K562 (cell line): ENCODE measurements around the gene SRL. TPM values are rescaled to one million over a fixed set of nuclear protein-coding genes. Genes with fewer than 3 reads are reported as not detected.

Experiments
- CSDE1 ChIP-seq, 2 experiments: fragments of 450-650 bp; IDR thresholded peaks; 2 replicates each; pipeline ENCODE4 v1.6.1; 2016; ENCODE audit warnings: mild to moderate bottlenecking in 1 of 2
- CTBP1 ChIP-seq: fragments of 450-650 bp; IDR thresholded peaks from 2 replicates; pipeline ENCODE4 v1.6.1; 2016; ENCODE audit warnings: borderline replicate concordance
- E2F1 ChIP-seq: sonication (generic); formaldehyde crosslinking; IDR thresholded peaks from 2 replicates; pipeline ENCODE4 v1.8.1; 2023; ENCODE audit warnings: mild to moderate bottlenecking, missing genetic modification reagents, moderate library complexity
- GATAD2B ChIP-seq: fragments of 450-650 bp; IDR thresholded peaks from 2 replicates; pipeline ENCODE4 v1.6.1; 2017; ENCODE audit warnings: mild to moderate bottlenecking, borderline replicate concordance
- HCFC1 ChIP-seq: IDR thresholded peaks from 2 replicates; pipeline ENCODE4 v1.6.1; 2012; ENCODE audit warnings: low read depth, low read length, improper control_type of control experiment
- HNRNPH1 ChIP-seq: fragments of 200-400 bp; formaldehyde crosslinking; optimal IDR thresholded peaks from 2 replicates; pipeline ENCODE3; 2017; ENCODE audit warnings: low read depth, mild to moderate bottlenecking, low read length, moderate library complexity
- HNRNPL ChIP-seq: fragments of 200-400 bp; formaldehyde crosslinking; IDR thresholded peaks from 2 replicates; pipeline ENCODE4 v1.6.1; 2017; ENCODE audit warnings: low read depth, mild to moderate bottlenecking, low read length
- MBD1 ChIP-seq: fragments of 250-450 bp; sonication (Bioruptor Pico); IDR thresholded peaks from 2 replicates; pipeline ENCODE4 v1.8.0; 2022; ENCODE audit warnings: inconsistent platforms
- PML ChIP-seq: IDR thresholded peaks from 2 replicates; pipeline ENCODE4 v1.6.1; 2012; ENCODE audit warnings: low read length, inconsistent platforms
- POLR2G ChIP-seq: fragments of 200-400 bp; formaldehyde crosslinking; IDR thresholded peaks from 2 replicates; pipeline ENCODE4 v1.6.1; 2017; ENCODE audit warnings: low read depth, mild to moderate bottlenecking, antibody characterized with exemption, low read length, moderate library complexity
- RBM22 ChIP-seq: fragments of 200-400 bp; formaldehyde crosslinking; IDR thresholded peaks from 2 replicates; pipeline ENCODE4 v1.6.1; 2018; ENCODE audit warnings: low read length, low read depth; ENCODE audit not compliant: poor library complexity, severe bottlenecking
- SNIP1 ChIP-seq: fragments of 450-650 bp; IDR thresholded peaks from 2 replicates; pipeline ENCODE4 v1.7.1; 2017; ENCODE audit warnings: low read depth, mild to moderate bottlenecking
- SRSF1 ChIP-seq: fragments of 200-400 bp; formaldehyde crosslinking; IDR thresholded peaks from 2 replicates; pipeline ENCODE4 v1.6.1; 2017; ENCODE audit warnings: mild to moderate bottlenecking, low read depth, low read length, moderate library complexity
- TAF1 ChIP-seq: IDR thresholded peaks from 2 replicates; pipeline ENCODE4 v1.6.1; 2011; ENCODE audit warnings: mild to moderate bottlenecking, low read length, moderate library complexity; ENCODE audit not compliant: insufficient read depth, control insufficient read depth, severe bottlenecking; ENCODE audit errors: extremely low read depth
- TAL1 ChIP-seq: fragments of 450-650 bp; IDR thresholded peaks from 2 replicates; pipeline ENCODE4 v1.6.1; 2016; ENCODE audit warnings: mild to moderate bottlenecking
- U2AF1 ChIP-seq: fragments of 200-400 bp; formaldehyde crosslinking; optimal IDR thresholded peaks from 2 replicates; pipeline ENCODE3; 2017; ENCODE audit warnings: mild to moderate bottlenecking, low read depth, low read length, moderate library complexity
- ZNF3 ChIP-seq: fragments of 250-450 bp; sonication (Bioruptor Pico); IDR thresholded peaks from 2 replicates; pipeline ENCODE4 v1.5.0; 2021; ENCODE audit warnings: mild to moderate bottlenecking, moderate library complexity
- ZNF512 ChIP-seq: IDR thresholded peaks from 2 replicates; pipeline ENCODE4 v1.6.1; 2016; ENCODE audit warnings: missing genetic modification characterization, missing compliant biosample characterization
- ZNF668 ChIP-seq: fragments of 250-450 bp; sonication (Bioruptor Pico); IDR thresholded peaks from 2 replicates; pipeline ENCODE4 v1.8.0; 2022; ENCODE audit warnings: mild to moderate bottlenecking, inconsistent platforms
- polyA plus RNA-seq, 8 experiments: library from polyadenylated mRNA; depleted of rRNA in 4 of 8; stranded (reverse) in 5 of 8; unstranded in 3 of 8; fragments of >200 nt; fragmentation: Nextera tagmentation in 2 of 8; fragmentation: Illumina TruSeq in 1 of 8; extraction: Ambion mirVana in 2 of 8; extraction: Trizol in 1 of 8; gene quantifications; 2 replicates each; pipeline versions ENCODE4 v1.2.1 to v1.2.3, GENCODE V29; 2011 to 2014; ENCODE audit warnings: inconsistent platforms in 1 of 8, missing spikeins in 1 of 8
- total RNA-seq, 7 experiments: library from RNA; depleted of rRNA in 6 of 7; stranded (reverse); fragments of >200 nt in 6 of 7; fragmentation: Illumina TruSeq in 2 of 7; extraction: Trizol in 2 of 7; gene quantifications; 2 replicates each; pipeline versions ENCODE4 v1.2.1 to v1.2.3, GENCODE V29; 2011 to 2021; ENCODE audit warnings: low replicate concordance in 1 of 7
- TF ChIP-seq, protein P1 (sequence below): conservative IDR thresholded peaks from 2 replicates; pipeline ENCODE4 v1.6.1; 2011; ENCODE audit warnings: low read depth, mild to moderate bottlenecking, low read length; ENCODE audit not compliant: control insufficient read depth
- TF ChIP-seq, protein P2 (sequence below): fragments of 250-450 bp; sonication (Bioruptor Pico); IDR thresholded peaks from 2 replicates; pipeline ENCODE4 v1.6.1; 2021; ENCODE audit warnings: mild to moderate bottlenecking

The SRL gene
- total and polyA plus RNA-seq, 9 of the 15 experiments (the other 6 are each of a cell fraction or from before 2014, with no cell fraction given) = 0.01 TPM; not detected in 8

DNA sequence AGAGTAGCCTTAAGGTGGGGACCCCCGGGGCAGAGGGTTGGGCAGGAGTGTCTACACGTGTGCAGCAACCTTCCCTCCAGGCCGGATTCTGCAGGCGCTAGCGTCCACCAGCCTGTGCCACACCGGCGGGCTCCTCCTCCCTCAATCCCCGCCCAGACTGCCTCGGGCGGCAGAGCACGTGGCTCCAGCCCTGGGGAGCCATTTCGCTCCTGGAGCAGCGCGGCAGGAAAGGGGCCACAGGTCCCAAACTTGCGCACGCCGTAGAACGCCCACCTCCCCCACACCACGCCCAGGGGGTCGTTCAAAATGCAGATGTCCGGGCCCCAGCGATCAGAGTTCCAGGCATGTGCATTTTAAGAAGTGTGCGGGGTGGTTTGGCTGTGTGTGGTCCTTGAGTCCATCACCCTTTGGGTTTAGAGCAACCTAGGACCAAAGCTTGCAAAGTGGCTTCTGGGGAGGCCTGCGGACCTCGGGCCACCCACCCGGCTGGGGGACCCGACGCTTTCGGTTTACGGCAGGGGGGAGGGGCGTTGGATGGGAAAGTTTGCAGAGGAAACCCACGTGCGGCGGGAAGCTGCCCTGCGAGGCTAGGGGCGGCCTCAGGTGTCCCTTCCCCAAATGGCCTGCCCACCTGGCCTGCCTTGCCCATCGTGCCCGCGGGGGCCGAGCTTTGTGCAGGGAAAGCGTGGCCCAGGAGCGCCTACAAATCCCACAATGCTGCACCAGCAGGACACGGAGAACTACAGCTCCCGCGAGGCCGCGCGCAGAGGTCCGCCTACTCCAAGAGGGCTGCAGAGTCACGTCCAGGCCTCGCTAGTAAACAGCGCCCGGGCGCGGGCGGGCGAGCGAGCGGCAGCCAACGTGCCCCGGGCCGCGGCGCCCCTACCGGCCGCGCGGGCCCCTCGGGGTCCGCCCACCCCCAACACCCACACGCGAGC, 29.6 kb upstream of the SRL start (continued):
- TF ChIP-seq CSDE1 (IDR thresholded peaks at IDR 0.05) (no peak), SRSF1 (no peak), ZNF3 (CRISPR knock-in tag) (no peak), GATAD2B (peak; percentile 77; the same call in 1 of the 2 replicates), HCFC1 (peak; percentile 94), E2F1 (CRISPR knock-in tag) (no peak), ZNF668 (no peak), CTBP1 (peak; percentile 47), TAL1 (0 out of 2 replicates have a peak, but pooled peaks have one; percentile 7), MBD1 (no peak), HNRNPH1 (no peak), POLR2G (peak; percentile 80), U2AF1 (no peak), TAF1 (peak; percentile 82), PML (0 out of 2 replicates have a peak, but pooled peaks have one; percentile 43), RBM22 (peak; percentile 57), HNRNPL (peak; percentile 75), SNIP1 (no peak), ZNF512 (tag) (no peak)
- TF ChIP-seq, protein P1, sequence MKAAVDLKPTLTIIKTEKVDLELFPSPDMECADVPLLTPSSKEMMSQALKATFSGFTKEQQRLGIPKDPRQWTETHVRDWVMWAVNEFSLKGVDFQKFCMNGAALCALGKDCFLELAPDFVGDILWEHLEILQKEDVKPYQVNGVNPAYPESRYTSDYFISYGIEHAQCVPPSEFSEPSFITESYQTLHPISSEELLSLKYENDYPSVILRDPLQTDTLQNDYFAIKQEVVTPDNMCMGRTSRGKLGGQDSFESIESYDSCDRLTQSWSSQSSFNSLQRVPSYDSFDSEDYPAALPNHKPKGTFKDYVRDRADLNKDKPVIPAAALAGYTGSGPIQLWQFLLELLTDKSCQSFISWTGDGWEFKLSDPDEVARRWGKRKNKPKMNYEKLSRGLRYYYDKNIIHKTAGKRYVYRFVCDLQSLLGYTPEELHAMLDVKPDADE = peak; percentile 98
- TF ChIP-seq, protein P2, sequence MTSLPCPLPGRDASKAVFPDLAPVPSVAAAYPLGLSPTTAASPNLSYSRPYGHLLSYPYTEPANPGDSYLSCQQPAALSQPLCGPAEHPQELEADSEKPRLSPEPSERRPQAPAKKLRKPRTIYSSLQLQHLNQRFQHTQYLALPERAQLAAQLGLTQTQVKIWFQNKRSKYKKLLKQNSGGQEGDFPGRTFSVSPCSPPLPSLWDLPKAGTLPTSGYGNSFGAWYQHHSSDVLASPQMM = no peak
